ENCODE data around the gene OSBPL3.

The OSBPL3 gene

GRCh38 chr7:24754906-24755506 lies 225.0 kb downstream of the OSBPL3 start:
- H3K4me3 ChIP-seq (ENCODE audit: low read depth, low read length), result no peak overlapping the region
- no peak for TF ChIP-seq CTCF (IDR thresholded peaks at IDR 0.05; ENCODE audit: low read depth, low read length)

GRCh38 chr7:24752073-24752800 lies 227.7 kb downstream of the OSBPL3 start:
- TF ChIP-seq CTCF (IDR thresholded peaks at IDR 0.05; ENCODE audit: low read depth, low read length), result no peak
- no peak overlapping the region for H3K4me3 ChIP-seq (ENCODE audit: low read depth, low read length)

DNA sequence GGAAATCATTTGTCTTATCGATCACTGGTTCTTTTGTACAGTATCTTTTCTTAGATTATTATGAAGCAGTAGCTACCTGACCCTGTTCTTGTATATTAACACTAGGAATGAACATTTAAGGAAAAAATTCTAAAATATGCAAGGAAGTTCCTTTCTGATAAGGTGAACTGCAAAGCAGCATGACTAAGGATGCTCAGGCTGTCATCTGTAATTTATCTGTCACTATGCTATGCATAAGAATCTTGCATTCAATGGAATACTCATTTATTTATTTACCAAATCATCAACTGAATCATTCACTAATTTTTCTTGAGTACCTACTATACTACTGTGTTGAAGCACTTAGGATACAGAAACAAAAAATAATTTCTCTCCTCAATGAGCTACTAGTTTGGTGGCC lies 228.5 kb downstream of the OSBPL3 start:
- TF ChIP-seq CTCF (IDR thresholded peaks at IDR 0.05; ENCODE audit: low read depth, low read length), result no peak
- no peak overlapping the region for H3K4me3 ChIP-seq (ENCODE audit: low read depth, low read length)

DNA sequence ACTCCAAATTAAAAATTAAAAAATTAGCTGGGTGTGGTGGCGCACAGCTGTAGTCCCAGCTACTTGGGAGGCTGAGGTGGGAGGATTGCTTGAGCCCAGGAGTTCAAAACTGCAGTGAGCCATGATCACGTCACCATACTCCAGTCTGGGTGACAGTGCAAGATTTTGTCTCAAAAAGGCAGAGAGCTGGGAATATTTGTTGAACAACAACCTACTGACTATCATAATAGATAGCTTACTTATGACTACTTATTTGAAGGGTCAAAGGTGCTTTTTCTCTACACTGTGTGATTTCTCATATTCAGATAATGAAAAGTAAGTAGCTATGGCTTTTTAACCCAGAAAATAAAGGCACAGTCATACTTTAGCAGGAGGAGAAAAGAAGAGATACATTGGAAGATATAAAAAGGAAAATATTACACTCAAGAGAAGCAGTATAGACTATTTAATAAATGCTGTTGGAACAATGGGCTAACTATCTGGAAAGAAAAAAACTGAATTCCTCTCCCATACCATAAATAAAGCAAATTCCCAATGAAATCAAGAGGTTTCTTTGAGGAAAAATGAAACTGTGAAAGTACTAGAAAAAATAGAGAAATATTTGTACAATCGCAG lies 229.4 kb downstream of the OSBPL3 start:
- no peak overlapping the region for H3K4me3 ChIP-seq (ENCODE audit: low read depth, low read length)
- TF ChIP-seq CTCF (IDR thresholded peaks at IDR 0.05; ENCODE audit: low read depth, low read length), result no peak

- H3K4me3 ChIP-seq (ENCODE audit: low read depth, low read length), result no peak overlapping the region
- TF ChIP-seq CTCF (IDR thresholded peaks at IDR 0.05; ENCODE audit: low read depth, low read length), result no peak
Measured at GRCh38 chr7:24748521-24748920, 231.5 kb downstream of the OSBPL3 start.
